ENCODE data around the gene PKP4. TPM values are rescaled to one million over a fixed set of nuclear protein-coding genes. Genes with fewer than 3 reads are reported as not detected.
A peak's percentile ranks its signal among the peaks of the same experiment; 100 is the strongest.
"Not testable (repeated sequence)": the region's sequence is repeated elsewhere in the genome, so short reads cannot be mapped to it uniquely, and the experiment has no call there.

The PKP4 gene
- total and polyA plus RNA-seq, 9 of the 15 experiments (the other 6 are each of a cell fraction or from before 2014, with no cell fraction given), result 24.6 to 99.1 (median 74.0) TPM

GRCh38 chr2:158432117-158432516 is 24.6 kb upstream of the PKP4 start:
- Histone ChIP-seq H3K4me2 (ENCODE audit: insufficient read depth, low read length) (no peak overlapping the region), H2AFZ (ENCODE audit: low read depth, low read length) (no peak overlapping the region), H3K9me1 (ENCODE audit: control insufficient read depth, insufficient read depth, low read length) (no peaks in the 10 kb centered on the region), H3K9me3 (replicated peaks; ENCODE audit: control insufficient read depth, insufficient read depth, low read depth, low read length) (0 out of 2 replicates have a peak, but pooled peaks cover 2% of the 10 kb centered on the region), H3K4me3 (no peak overlapping the region), H3K36me3 (ENCODE audit: control insufficient read depth, insufficient read depth, low read length) (no peaks in the 10 kb centered on the region), H3K27ac (ENCODE audit: extremely low read depth, low read depth, low read length) (no peak overlapping the region), H3K79me2 (ENCODE audit: control insufficient read depth, insufficient read depth, low read length) (no peaks in the 10 kb centered on the region), H3K9ac (ENCODE audit: insufficient read depth in 1 of 2, low read depth in 2 of 2, low read length in 2 of 2) (no peak overlapping the region), H3K27me3 (ENCODE audit: control insufficient read depth in 2 of 2, insufficient read depth in 2 of 2, low read length in 2 of 2) (no peaks in the 10 kb centered on the region), H3K4me1 (replicated peaks in 1 of 2; ENCODE audit: control insufficient read depth in 2 of 2, insufficient read depth in 2 of 2, low read length in 2 of 2) (no peaks in the 10 kb centered on the region), H4K20me1 (replicated peaks; ENCODE audit: control insufficient read depth, insufficient read depth, low read length) (no peaks in the 10 kb centered on the region)
- ChIA-PET CTCF (ENCODE audit: low intra/inter-chr PET ratio) (no interaction called here), POLR2A (no interaction called here)
- in situ Hi-C loops (cut with MboI) (no loop called here), intact Hi-C loops (cut with micrococcal nuclease) (no loop called here)
- TF ChIP-seq CBFA2T3 (IDR thresholded peaks at IDR 0.05) (no peak), ZNF507 (tag; conservative IDR thresholded peaks at IDR 0.05) (peak; percentile 96), E2F3 (CRISPR knock-in tag; IDR thresholded peaks at IDR 0.05) (no peak), ZNF274 (IDR thresholded peaks at IDR 0.05; ENCODE audit: borderline replicate concordance, low read depth, low read length) (no peak)
- no peak for ATAC-seq
- no TSS peak for BruUV-seq (replicated peaks)
- no peak for FAIRE-seq
- no peak for DNase-seq (ENCODE audit: extremely low read depth in 1 of 4, low spot score in 3 of 4)

- H3K9ac ChIP-seq (ENCODE audit: insufficient read depth in 1 of 2, low read depth in 2 of 2, low read length in 2 of 2); H2AFZ ChIP-seq (ENCODE audit: low read depth, low read length); H3K27me3 ChIP-seq (ENCODE audit: control insufficient read depth in 2 of 2, insufficient read depth in 2 of 2, low read length in 2 of 2); CTCF ChIA-PET (ENCODE audit: low intra/inter-chr PET ratio); H3K27ac ChIP-seq (ENCODE audit: extremely low read depth, low read depth, low read length); FAIRE-seq; H3K36me3 ChIP-seq (ENCODE audit: control insufficient read depth, insufficient read depth, low read length); in situ Hi-C loops (cut with MboI); H3K9me1 ChIP-seq (ENCODE audit: control insufficient read depth, insufficient read depth, low read length); H4K20me1 ChIP-seq (replicated peaks; ENCODE audit: control insufficient read depth, insufficient read depth, low read length); BruUV-seq (replicated peaks); ATAC-seq; H3K79me2 ChIP-seq (ENCODE audit: control insufficient read depth, insufficient read depth, low read length); H3K9me3 ChIP-seq (replicated peaks; ENCODE audit: control insufficient read depth, insufficient read depth, low read depth, low read length); intact Hi-C loops (cut with micrococcal nuclease); H3K4me1 ChIP-seq (replicated peaks in 1 of 2; ENCODE audit: control insufficient read depth in 2 of 2, insufficient read depth in 2 of 2, low read length in 2 of 2); H3K4me3 ChIP-seq; DNase-seq (ENCODE audit: extremely low read depth in 1 of 4, low spot score in 3 of 4); H3K4me2 ChIP-seq (ENCODE audit: insufficient read depth, low read length): not testable (repeated sequence)
- POLR2A ChIA-PET, result interaction anchor here (0.6 kb wide), 2 partner anchors 24 to 559 kb away, joined by 3 to 5 read pairs; no protein-coding TSS in a partner anchor
- 38% methylated on average over 13 of the region's 13 CpGs for WGBS (ENCODE audit: insufficient coverage, low coverage, missing lambda C conversion rate)
These were observed 23.0 kb upstream of the PKP4 start for GRCh38 chr2:158433716-158434115.
